Testis (tissue), 2 donors: ENCODE results near the gene ELK3.

Experiments used
- CTCF ChIP-seq, 3 experiments: fragments of 450-650 bp in 2 of 3; fragments of 200-600 bp in 1 of 3; sonication (generic) in 1 of 3; IDR thresholded peaks; one replicate each; pipeline ENCODE4 v1.5.1; 2016 to 2019; ENCODE audit warnings: antibody characterized with exemption in 3 of 3, mild to moderate bottlenecking in 2 of 3, moderate library complexity in 1 of 3
- POLR2A ChIP-seq: fragments of 450-650 bp; IDR thresholded peaks from one replicate; pipeline ENCODE4 v1.6.1; 2017; ENCODE audit warnings: antibody characterized with exemption, mild to moderate bottlenecking, moderate library complexity

GRCh38 chr12:96289067-96289466, 94.9 kb downstream of the ELK3 start:
- TF ChIP-seq POLR2A (no peak), CTCF (IDR thresholded peaks at IDR 0.05) (no peak)
